Stimulated activated CD4-positive, alpha-beta T cell treated with anti-CD3 and anti-CD28 coated beads, Interleukin-12 subunit alpha, Interleukin-12 subunit beta, amount 100 ng/mL, for 24 hours (primary cell): ENCODE results near the gene MEIS2.

Source experiments
- DNase-seq, 2 experiments: peaks; one replicate each; pipeline ENCODE4 v3.0.0-alpha.2; 2020; ENCODE audit warnings: low read depth in 2 of 2

MEIS2 gene

GRCh38 chr15:36901012-36901411 is 199.3 kb downstream of the MEIS2 start:
- DNase-seq: no peak

DNA sequence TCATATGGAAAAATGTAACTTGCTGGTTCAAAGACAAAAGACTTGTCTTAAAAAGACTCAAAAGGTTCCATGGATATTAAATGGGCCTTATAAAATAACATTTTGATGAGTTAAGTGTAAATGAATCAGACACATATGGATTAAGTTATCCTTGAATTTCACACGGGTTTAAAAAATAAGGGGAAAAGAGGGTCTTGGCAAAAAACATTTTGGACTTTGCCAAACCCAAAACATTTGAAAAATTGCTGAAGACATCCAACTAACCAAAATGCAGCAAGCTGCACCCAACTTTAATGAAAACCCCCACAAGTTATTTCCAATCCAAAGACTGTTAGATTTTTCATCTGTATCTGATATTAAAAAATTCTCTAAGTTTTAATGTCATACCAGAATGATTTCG is 200.7 kb downstream of the MEIS2 start:
- no peak for DNase-seq

DNA sequence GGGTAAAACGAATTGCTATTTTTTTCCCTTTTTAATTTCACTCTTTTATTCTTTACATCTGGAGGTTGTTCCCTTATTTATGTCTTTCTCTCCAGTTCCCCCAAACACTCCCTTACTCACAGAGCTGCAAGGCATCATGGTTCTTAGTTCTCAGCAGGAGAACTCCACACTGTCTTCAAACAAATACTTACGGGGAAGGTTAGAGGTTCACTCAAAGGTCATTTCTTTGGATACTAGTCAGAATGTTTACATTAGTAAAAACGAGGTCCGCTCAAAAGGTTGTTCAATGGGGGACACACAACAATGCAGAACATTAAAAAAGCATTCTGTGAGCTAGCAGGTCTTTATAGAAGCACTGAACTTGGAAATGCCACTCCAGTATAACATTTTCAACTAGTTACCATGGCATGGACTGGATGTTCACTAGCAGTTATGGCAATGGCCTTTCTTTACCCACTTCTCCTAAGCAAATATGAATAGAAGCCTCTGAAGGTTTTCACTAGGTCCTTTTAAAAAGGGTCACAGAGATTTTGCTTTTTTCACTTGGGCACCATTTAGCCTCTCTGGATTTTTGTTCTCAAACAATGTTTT is 201.7 kb downstream of the MEIS2 start:
- no peak for DNase-seq

GRCh38 chr15:36897834-36898233 is 202.5 kb downstream of the MEIS2 start:
- no peak for DNase-seq

- DNase-seq: no peak
These were observed 203.4 kb downstream of the MEIS2 start for GRCh38 chr15:36896949-36897348.

- DNase-seq: no peak
These were observed 206.3 kb downstream of the MEIS2 start for GRCh38 chr15:36894075-36894474.

DNA sequence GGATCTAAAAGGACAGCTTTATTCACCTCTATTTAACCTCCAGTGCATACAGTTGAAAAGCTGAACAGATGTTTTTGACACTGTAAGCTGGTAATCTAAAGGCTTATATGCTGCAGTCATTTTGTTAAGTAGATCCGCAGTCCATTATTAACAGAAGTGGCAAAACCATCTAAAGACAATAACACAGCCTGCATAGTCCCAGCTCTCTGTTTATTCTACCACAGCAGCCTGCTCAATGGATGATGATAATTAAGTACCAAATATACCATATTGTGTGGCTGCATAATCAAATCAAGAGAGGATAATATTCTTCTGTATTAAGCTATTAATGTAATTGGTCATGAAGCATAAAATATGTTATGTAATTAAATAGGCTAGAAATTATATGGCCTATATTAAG is 207.1 kb downstream of the MEIS2 start:
- DNase-seq: no peak

GRCh38 chr15:36888011-36888992 is 212.0 kb downstream of the MEIS2 start:
- DNase-seq: no peak

- DNase-seq: no peak
These were observed 213.0 kb downstream of the MEIS2 start for GRCh38 chr15:36887214-36887961.

GRCh38 chr15:36886701-36887100 is 213.6 kb downstream of the MEIS2 start:
- DNase-seq: no peak

DNA sequence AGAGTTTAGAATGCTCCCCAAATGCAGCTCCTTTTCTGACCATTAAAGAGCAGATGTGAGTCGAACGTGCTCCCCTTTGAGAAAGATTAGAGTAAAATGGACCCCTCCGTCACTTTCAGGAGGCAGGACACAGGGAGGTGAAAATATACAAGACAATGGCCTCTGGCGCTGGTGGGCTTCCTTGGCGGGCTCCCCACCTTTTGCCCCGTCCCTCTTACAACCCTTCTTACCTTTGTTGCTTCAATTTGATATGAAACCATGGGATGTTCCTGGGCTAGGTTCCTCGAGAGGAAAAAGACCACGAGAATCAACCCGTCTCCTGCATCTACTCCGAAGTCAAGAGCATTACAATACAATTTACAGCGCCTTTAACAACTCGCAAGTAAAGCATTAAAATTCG is 214.2 kb downstream of the MEIS2 start:
- DNase-seq: no peak

- no peak for DNase-seq
These were observed 214.6 kb downstream of the MEIS2 start for GRCh38 chr15:36885771-36886170.

GRCh38 chr15:36884936-36885635 is 215.3 kb downstream of the MEIS2 start:
- no peak for DNase-seq

- DNase-seq: no peak
These were observed 215.9 kb downstream of the MEIS2 start for GRCh38 chr15:36884518-36884875.

- peak; percentile 29 to 72 for DNase-seq
These were observed 216.4 kb downstream of the MEIS2 start for GRCh38 chr15:36883713-36884517.

DNA sequence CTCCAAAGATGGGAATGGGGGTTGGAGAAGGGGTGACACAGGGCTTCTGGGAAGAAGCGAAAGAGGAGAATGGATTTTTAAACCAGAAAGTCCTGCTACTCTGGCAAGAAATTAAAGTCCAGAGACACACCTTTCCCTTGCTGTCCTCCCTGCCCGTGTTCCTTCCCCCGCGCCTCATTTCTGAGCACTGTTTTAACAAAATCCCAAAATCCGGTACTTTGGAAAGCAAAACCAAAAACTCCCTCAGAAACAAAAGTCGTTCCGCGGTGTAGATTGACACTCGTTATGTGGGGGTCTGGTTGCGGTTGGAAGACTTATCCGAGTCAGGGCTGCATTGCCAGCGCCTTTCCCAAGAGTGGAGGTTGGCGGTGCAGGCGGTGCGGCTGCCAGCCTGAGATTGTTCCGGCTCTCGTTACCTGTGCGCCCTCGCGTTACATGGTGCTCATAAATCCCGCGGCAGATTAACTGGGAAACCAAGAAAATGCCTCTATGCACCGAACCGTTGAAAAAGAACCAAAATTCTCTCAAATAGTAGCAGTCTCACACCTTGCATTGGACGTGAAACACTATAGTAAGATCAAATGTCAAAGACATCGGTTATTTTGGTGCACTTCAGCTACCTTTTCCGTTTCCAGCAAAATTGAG is 217.7 kb downstream of the MEIS2 start:
- no peak for DNase-seq

- no peak for DNase-seq
These were observed 218.3 kb downstream of the MEIS2 start for GRCh38 chr15:36882056-36882455.

GRCh38 chr15:36881516-36881915 is 218.8 kb downstream of the MEIS2 start:
- DNase-seq: no peak

GRCh38 chr15:36880913-36881460 is 219.4 kb downstream of the MEIS2 start:
- no peak for DNase-seq

DNA sequence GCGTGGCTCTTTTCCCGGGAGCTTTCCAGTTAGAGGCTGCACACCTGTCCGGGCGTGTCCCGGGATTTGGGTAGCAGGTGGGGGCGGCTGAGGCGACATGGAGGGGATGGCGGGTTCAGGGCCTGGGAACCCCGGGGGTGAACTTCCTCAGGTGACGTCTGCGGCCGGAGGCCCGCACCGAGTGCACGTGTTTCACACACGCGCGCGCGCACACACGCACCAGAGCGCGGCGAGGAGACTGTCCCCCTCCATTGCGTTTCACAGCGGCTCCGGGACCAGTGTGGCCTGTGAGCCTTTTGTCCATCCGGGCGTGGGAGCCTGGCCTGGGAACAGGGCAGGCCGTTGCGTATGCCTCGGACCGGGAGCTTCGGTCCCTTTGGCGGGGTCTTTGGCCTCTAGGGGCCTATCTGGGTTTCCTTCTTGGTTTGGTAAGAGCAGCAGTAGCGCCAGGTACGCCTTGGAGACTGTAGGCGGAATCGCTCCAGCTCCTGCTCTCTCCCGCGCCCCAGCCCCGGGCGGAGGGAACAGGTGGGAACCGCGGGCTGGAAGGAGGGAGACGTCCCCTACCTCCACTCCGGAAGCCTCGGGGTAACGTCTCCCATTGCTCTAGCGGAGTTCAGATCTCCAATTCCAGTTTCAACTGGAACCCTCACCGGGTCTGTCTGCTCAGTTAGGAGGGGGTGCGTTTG is 220.0 kb downstream of the MEIS2 start:
- no peak for DNase-seq
